H9 (cell line): ENCODE measurements around the gene TCF4. TPM values are rescaled to one million over a fixed set of nuclear protein-coding genes. Genes with fewer than 3 reads are reported as not detected.

Experiments used
- DNase-seq: peaks from one replicate; pipeline ENCODE4 v3.0.0-alpha.2; 2017
- H2AFZ ChIP-seq: one replicate; pipeline ENCODE4 v1.6.1; 2013; ENCODE audit warnings: mild to moderate bottlenecking, low read length, control low read depth, moderate library complexity
- H2AK5ac ChIP-seq: 2 replicates; pipeline ENCODE4 v1.6.1; 2013; ENCODE audit warnings: low read length, control low read depth, mixed read lengths; ENCODE audit not compliant: insufficient read length
- H2BK120ac ChIP-seq: one replicate; pipeline ENCODE4 v1.6.1; 2013; ENCODE audit warnings: low read depth, mild to moderate bottlenecking, low read length, control low read depth, inconsistent platforms; ENCODE audit not compliant: poor library complexity, severe bottlenecking
- H2BK12ac ChIP-seq: 2 replicates; pipeline ENCODE4 v1.6.1; 2013; ENCODE audit warnings: low read length, control low read depth, mixed read lengths, low read depth; ENCODE audit not compliant: insufficient read length
- H2BK15ac ChIP-seq: 2 replicates; pipeline ENCODE4 v1.6.1; 2013; ENCODE audit warnings: low read depth, low read length, control low read depth
- H2BK20ac ChIP-seq: one replicate; pipeline ENCODE4 v1.6.1; 2013; ENCODE audit warnings: low read depth, mild to moderate bottlenecking, low read length, control low read depth, inconsistent platforms; ENCODE audit not compliant: poor library complexity, severe bottlenecking
- H2BK5ac ChIP-seq: 2 replicates; pipeline ENCODE4 v1.6.1; 2013; ENCODE audit warnings: low read length, control low read depth, mixed read lengths; ENCODE audit not compliant: insufficient read length
- H3K14ac ChIP-seq: 2 replicates; pipeline ENCODE4 v1.6.1; 2013; ENCODE audit warnings: low read length, control low read depth; ENCODE audit not compliant: insufficient read depth
- H3K18ac ChIP-seq: 2 replicates; pipeline ENCODE4 v1.6.1; 2013; ENCODE audit warnings: low read depth, mild to moderate bottlenecking, mixed read lengths, low read length, control low read depth; ENCODE audit not compliant: insufficient read length
- H3K23ac ChIP-seq: 2 replicates; pipeline ENCODE4 v1.6.1; 2013; ENCODE audit warnings: low read length, control low read depth, mixed read lengths, low read depth; ENCODE audit not compliant: insufficient read length
- H3K23me2 ChIP-seq: 2 replicates; pipeline ENCODE4 v1.6.1; 2013; ENCODE audit warnings: low read depth, mild to moderate bottlenecking, mixed read lengths, low read length, control low read depth; ENCODE audit not compliant: insufficient read length, poor library complexity, severe bottlenecking
- H3K27ac ChIP-seq: 2 replicates; pipeline ENCODE4 v1.5.1; 2013; ENCODE audit warnings: low read length, control low read depth, mixed read lengths, low read depth; ENCODE audit not compliant: insufficient read length
- H3K27me3 ChIP-seq: 2 replicates; pipeline ENCODE4 v1.6.1; 2013; ENCODE audit warnings: low read length, control low read depth, inconsistent platforms; ENCODE audit not compliant: insufficient read depth
- H3K4ac ChIP-seq: 2 replicates; pipeline ENCODE4 v1.6.1; 2013; ENCODE audit warnings: low read depth, mild to moderate bottlenecking, control low read depth, inconsistent platforms, low read length, moderate library complexity
- H3K4me1 ChIP-seq: 2 replicates; pipeline ENCODE4 v1.6.1; 2013; ENCODE audit warnings: low read length, control low read depth, inconsistent platforms; ENCODE audit not compliant: insufficient read depth
- H3K4me2 ChIP-seq: 2 replicates; pipeline ENCODE4 v1.6.1; 2013; ENCODE audit warnings: low read length, control low read depth, mixed read lengths; ENCODE audit not compliant: insufficient read length, insufficient read depth
- H3K56ac ChIP-seq: 2 replicates; pipeline ENCODE4 v1.6.1; 2013; ENCODE audit warnings: low read depth, mild to moderate bottlenecking, mixed read lengths, low read length, control low read depth; ENCODE audit not compliant: insufficient read length
- H3K79me1 ChIP-seq: 2 replicates; pipeline ENCODE4 v1.6.1; 2013; ENCODE audit warnings: low read depth, mild to moderate bottlenecking, moderate library complexity, low read length, control low read depth, inconsistent platforms; ENCODE audit not compliant: insufficient read depth, poor library complexity, severe bottlenecking
- H3K79me2 ChIP-seq: 2 replicates; pipeline ENCODE4 v1.6.1; 2013; ENCODE audit warnings: low read length, control low read depth, inconsistent platforms; ENCODE audit not compliant: insufficient read depth
- H3K9ac ChIP-seq: 2 replicates; pipeline ENCODE4 v1.6.1; 2013; ENCODE audit warnings: low read length, control low read depth, mixed read lengths; ENCODE audit not compliant: insufficient read length; ENCODE audit errors: extremely low read depth
- H3K9me3 ChIP-seq: one replicate; pipeline ENCODE4 v1.6.1; 2013; ENCODE audit warnings: low read depth, low read length, inconsistent platforms; ENCODE audit not compliant: control insufficient read depth
- H3T11ph ChIP-seq: one replicate; pipeline ENCODE4 v1.6.1; 2013; ENCODE audit warnings: mild to moderate bottlenecking, low read length, control low read depth, inconsistent platforms
- H4K20me1 ChIP-seq: one replicate; pipeline ENCODE4 v1.6.1; 2013; ENCODE audit not compliant: control insufficient read depth, insufficient read length, insufficient read depth
- H4K5ac ChIP-seq: 2 replicates; pipeline ENCODE4 v1.6.1; 2013; ENCODE audit warnings: low read depth, mild to moderate bottlenecking, mixed read lengths, low read length, control low read depth; ENCODE audit not compliant: insufficient read length
- H4K8ac ChIP-seq: replicated peaks from 2 replicates; pipeline ENCODE4 v1.6.1; 2013; ENCODE audit warnings: low read length, control low read depth, mixed read lengths, low read depth; ENCODE audit not compliant: insufficient read length
- H4K91ac ChIP-seq: 2 replicates; pipeline ENCODE4 v1.6.1; 2013; ENCODE audit warnings: low read depth, mild to moderate bottlenecking, moderate library complexity, mixed read lengths, low read length, control low read depth; ENCODE audit not compliant: insufficient read length
- H3K27ac Mint-ChIP-seq, 3 experiments: 2 replicates in 2 of 3; 3 replicates in 1 of 3; pipeline ENCODE4 v1.8.0; 2020 to 2021; ENCODE audit warnings: mixed read lengths in 3 of 3, mild to moderate bottlenecking in 1 of 3, moderate library complexity in 1 of 3
- H3K27me3 Mint-ChIP-seq: 2 replicates; pipeline ENCODE4 v1.8.0; 2021; ENCODE audit warnings: low read depth, mild to moderate bottlenecking, moderate library complexity, mixed read lengths
- H3K36me3 Mint-ChIP-seq, 3 experiments: 2 replicates in 2 of 3; 3 replicates in 1 of 3; pipeline ENCODE4 v1.8.0; 2020 to 2021; ENCODE audit warnings: low read depth in 3 of 3, mixed read lengths in 3 of 3; ENCODE audit not compliant: insufficient read depth in 1 of 3
- H3K4me1 Mint-ChIP-seq, 2 experiments: 2 replicates each; pipeline ENCODE4 v1.8.0; 2020; ENCODE audit warnings: mixed read lengths in 2 of 2
- H3K4me3 Mint-ChIP-seq, 2 experiments: 2 replicates in 1 of 2; 3 replicates in 1 of 2; pipeline ENCODE4 v1.8.0; 2020 to 2021; ENCODE audit warnings: mild to moderate bottlenecking in 2 of 2, mixed read lengths in 2 of 2, moderate library complexity in 1 of 2
- H3K9me3 Mint-ChIP-seq, 2 experiments: 2 replicates in 1 of 2; 3 replicates in 1 of 2; pipeline ENCODE4 v1.8.0; 2020; ENCODE audit warnings: mild to moderate bottlenecking in 2 of 2, mixed read lengths in 2 of 2, moderate library complexity in 1 of 2
- WGBS: extraction: QIAGEN DNeasy Blood & Tissue Kit; methylation state at CpG from one replicate; pipeline ENCODE4 v1.1.7; 2013; ENCODE audit warnings: missing lambda C conversion rate, low lambda C conversion rate, mixed read lengths; ENCODE audit not compliant: insufficient read length; ENCODE audit errors: extremely low coverage; 5-methylcytosine and 5-hydroxymethylcytosine counted together
- total RNA-seq: library from RNA; stranded (reverse); gene quantifications from 2 replicates; pipeline ENCODE4 v1.2.1, GENCODE V29; 2021
- TF ChIP-seq, protein P1 (sequence below): fragments of 200-600 bp; sonication (generic); conservative IDR thresholded peaks from 3 replicates; pipeline ENCODE4 v1.8.0; 2021; ENCODE audit warnings: antibody characterized with exemption, mild to moderate bottlenecking

Gene TCF4
- total RNA-seq, 1 experiment from 2014 or later = 99.4 TPM

- H3K4me3 Mint-ChIP-seq = no peak overlapping the region
- Histone ChIP-seq H3K79me1 (no peaks in the 10 kb centered on the region), H3K4me2 (no peak overlapping the region), H3K23ac (no peak overlapping the region), H3K9me3 (no peaks in the 10 kb centered on the region), H2AFZ (no peak overlapping the region), H3K23me2 (no peaks in the 10 kb centered on the region), H4K20me1 (no peaks in the 10 kb centered on the region), H3K18ac (no peak overlapping the region), H3K79me2 (no peaks in the 10 kb centered on the region), H2BK120ac (no peak overlapping the region), H3K9ac (no peak overlapping the region), H2BK5ac (no peak overlapping the region), H4K5ac (no peak overlapping the region), H3K27ac (no peak overlapping the region), H3K14ac (no peak overlapping the region), H3K4me1 (no peaks in the 10 kb centered on the region), H2AK5ac (no peak overlapping the region), H4K91ac (no peak overlapping the region), H3T11ph (no peak overlapping the region), H2BK15ac (no peak overlapping the region), H3K4ac (no peak overlapping the region), H2BK12ac (no peak overlapping the region), H3K27me3 (no peaks in the 10 kb centered on the region), H4K8ac (no peak overlapping the region), H2BK20ac (no peak overlapping the region), H3K56ac (no peak overlapping the region)
- no CpG with 5 or more reads among the region's 2 CpGs for WGBS
- peaks cover 0 to 3% of the 10 kb centered on the region in 2 experiments; a peak in 1 of 5 replicates for H3K9me3 Mint-ChIP-seq
- no peak for DNase-seq
- peaks cover 6 to 10% of the 10 kb centered on the region in 2 experiments for H3K4me1 Mint-ChIP-seq
- H3K36me3 Mint-ChIP-seq = no peaks in the 10 kb centered on the region
- TF ChIP-seq, protein P1, sequence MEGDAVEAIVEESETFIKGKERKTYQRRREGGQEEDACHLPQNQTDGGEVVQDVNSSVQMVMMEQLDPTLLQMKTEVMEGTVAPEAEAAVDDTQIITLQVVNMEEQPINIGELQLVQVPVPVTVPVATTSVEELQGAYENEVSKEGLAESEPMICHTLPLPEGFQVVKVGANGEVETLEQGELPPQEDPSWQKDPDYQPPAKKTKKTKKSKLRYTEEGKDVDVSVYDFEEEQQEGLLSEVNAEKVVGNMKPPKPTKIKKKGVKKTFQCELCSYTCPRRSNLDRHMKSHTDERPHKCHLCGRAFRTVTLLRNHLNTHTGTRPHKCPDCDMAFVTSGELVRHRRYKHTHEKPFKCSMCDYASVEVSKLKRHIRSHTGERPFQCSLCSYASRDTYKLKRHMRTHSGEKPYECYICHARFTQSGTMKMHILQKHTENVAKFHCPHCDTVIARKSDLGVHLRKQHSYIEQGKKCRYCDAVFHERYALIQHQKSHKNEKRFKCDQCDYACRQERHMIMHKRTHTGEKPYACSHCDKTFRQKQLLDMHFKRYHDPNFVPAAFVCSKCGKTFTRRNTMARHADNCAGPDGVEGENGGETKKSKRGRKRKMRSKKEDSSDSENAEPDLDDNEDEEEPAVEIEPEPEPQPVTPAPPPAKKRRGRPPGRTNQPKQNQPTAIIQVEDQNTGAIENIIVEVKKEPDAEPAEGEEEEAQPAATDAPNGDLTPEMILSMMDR = no peak
- H3K27me3 Mint-ChIP-seq = no peaks in the 10 kb centered on the region
- no peak overlapping the region for H3K27ac Mint-ChIP-seq
Observed at GRCh38 chr18:55625901-55626300, 37.9 kb upstream of the TCF4 start.
